NCI-H2029 (cell line): ENCODE measurements around the gene ME3.
"Not testable (repeated sequence)": the region's sequence is repeated elsewhere in the genome, so short reads cannot be mapped to it uniquely, and the experiment has no call there.

Experiments used
- DNase-seq: peaks from one replicate; lab custom pipeline; 2025; lab: John Stamatoyannopoulos, UW

Gene ME3

DNA sequence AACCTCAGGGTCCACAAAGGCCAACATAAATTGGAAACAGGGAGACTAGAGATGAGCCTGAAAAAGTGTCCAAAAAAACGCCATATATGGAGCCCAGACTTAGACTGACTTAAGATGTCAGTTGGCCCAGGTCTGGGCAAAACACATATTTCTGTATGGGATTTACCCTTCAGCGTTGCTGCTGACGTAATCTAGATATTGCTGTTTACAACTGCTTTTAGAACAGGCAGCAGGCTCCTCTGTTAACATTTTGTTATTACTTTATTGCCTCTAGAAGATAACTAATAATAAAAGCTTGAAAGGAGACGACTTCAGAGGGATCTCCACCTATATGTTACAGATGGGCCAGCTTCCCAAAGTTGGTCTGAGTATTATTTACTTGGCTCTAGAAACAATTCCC lies 8.7 kb downstream of the ME3 start:
- no peak for DNase-seq

DNA sequence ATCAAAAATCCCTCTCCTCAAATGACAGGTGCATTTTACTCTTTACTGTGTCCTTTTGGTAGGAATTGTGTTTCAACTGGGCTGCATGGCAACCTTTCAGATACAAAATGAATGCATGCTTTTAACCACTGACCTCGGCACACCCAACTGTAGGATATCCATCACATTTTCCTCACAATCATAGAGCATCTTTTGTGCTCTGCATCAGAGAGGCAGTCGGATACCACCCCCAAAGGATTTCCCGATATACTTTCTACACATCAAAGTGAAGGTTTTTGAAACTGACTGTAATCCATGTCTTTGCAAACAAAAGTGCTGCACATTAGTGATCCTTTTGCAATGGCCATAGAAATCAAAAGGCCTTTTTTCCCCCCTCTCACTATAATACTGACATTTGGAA lies 9.1 kb downstream of the ME3 start:
- DNase-seq = no peak

DNA sequence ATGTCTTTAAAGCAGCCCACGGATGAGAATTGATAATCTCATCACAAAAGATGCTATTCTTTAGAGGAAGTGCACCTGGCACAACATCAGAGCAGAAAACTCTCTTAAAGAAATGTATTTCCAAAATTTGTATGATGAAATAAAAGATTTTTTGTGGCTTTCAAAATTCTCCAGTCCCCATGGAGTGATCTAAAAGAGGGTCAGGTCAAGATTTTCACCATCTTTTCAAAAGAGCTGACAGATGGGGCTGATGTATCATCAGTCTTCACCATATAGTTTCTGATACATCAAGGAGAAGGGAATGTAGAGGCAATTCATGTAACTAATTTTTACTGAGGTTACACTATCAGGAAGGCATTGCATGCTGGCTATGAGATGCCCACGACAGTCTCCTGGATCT lies 11.7 kb downstream of the ME3 start:
- no peak for DNase-seq

DNA sequence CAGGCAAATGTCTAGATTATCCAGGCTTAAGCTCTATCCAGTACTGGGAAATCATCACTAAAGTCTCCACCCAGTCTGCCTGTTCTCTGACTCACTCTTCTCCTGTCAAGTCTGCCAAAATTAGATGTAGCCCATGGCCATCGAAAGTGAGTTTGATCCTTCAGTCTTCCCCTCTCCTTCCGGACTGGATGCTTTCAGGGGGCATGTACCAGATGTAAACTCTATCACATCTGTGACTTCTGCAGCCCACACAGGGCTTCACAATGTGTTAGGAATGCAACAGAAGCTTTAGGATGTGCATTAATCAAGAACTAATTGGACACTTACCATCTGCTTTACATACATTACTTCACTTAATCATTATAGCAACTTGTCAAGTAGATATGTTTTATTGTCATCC lies 12.3 kb downstream of the ME3 start:
- no peak for DNase-seq

DNA sequence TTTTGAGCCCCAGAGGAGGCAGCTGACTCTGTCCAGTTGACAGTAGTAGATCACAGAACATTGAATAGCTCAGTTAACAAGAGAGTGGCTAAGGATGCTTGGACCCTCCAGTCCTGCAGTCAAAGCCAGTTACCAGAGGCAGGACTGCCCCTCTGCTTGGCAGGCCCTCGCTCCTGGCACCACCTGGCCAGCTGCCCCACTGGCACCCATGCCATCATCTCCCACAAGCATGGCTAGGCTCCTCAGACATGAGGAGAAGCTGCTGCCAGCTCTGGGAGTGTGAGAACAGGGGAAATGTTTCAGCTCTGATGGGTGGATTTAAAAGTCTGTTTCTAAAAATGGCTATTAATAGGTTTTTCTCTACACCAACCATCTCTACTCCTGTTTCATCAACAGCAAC lies 13.9 kb downstream of the ME3 start:
- DNase-seq = no peak

DNA sequence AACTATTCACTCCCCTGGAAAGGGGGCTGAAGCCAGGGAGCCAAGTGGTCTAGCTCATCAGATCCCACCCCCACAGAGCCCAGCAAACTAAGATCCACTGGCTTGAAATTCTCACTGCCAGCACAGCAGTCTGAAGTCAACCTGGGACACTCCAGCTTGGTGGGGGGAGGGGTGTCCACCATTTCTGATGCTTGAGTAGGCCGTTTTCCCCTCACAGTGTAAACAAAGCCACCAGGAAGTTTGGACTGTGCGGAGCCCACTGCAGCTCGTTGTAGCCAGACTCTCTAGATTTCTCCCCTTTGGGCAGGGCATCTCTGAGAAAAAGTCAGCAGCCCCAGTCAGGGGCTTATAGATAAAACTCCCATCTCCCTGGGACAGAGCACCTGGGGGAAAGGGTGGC lies 27.2 kb downstream of the ME3 start:
- not testable (repeated sequence) for DNase-seq

DNA sequence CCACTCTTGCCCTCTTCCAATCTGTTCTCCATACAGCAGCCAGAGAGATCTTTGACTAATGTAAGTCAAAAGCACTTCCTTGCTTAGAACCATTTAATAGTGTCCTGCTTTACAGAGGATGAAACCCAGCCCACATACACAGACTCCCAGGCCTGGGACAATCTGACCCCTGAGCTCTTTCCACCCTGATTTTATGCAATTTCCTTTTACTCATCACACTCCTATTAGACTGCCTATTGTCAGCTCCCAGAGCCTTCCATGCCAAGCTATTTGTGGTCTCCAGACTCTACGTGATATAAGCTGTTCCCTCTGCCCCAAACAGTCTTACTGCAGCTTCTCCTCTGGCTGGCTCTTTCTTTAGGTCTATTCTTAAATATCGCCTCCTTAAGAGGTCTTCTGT lies 28.1 kb downstream of the ME3 start:
- DNase-seq = no peak

DNA sequence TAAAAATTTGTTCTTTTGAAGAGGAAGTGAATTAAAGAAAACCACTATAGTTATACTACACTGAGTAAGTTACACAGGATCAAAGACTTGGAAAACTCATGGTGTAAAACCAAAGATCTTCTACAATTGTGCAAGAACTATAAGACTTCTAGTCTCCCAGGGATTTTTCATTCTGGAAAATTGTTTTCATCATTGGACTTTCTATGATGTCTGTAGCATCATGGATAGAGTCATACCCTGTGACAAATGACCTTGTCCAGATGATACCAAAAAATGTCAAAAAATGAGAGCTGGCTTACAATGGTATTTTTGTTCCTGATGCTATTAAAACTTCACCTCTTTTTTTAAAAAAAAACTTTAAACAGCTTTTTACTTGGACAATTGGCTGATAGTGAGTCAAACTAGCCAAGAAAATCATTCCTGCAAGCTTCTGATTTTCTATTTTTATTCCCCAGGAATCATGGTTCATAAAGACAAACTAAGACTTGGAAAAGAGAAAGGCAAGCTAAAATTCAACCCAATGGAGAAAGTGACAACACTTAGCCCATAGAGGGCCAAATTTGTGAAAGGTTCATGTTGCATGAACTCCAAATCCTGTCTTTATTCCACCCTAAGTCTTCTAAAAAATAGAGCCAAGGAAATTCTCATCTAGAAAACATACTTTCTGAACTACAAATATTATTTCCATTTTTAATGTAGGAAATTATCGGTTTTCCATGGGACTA lies 30.7 kb downstream of the ME3 start:
- DNase-seq = no peak

DNA sequence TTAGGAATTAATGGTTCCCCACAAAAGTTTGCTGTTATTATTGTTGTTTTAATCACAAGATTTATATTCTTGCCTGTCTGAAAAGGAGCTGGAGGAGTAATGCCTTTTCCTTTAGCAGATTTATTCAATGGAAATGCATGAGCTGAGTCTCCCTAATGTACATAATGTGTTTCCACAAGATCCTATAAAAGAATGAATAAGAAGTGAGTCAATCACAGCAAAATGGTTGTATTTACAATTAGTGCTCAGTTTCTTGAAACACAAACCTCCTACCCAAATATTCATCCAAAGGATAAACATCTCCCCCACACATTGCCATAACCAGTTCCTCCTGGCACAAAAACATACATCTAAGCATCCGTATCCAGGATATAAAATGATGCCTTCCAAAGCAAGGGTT lies 33.3 kb downstream of the ME3 start:
- DNase-seq = no peak

DNA sequence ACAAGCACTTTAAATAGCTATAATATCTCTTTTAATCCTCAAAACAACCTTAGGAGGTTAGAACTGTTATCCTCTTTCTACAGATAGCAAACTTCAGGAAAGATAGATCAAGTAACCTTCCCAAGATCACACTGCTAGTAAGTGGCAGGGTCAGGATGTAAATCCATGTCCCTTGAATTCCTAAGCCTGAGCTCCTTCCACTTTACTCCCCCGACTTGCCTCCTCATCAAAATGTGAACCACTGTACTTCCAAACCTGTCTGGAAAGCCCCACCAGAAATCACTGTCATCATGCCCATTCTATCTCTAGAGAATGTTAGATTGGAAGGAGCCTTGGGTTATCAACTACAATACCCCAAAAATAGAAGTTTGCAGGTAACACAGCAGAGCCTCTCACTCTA lies 33.7 kb downstream of the ME3 start:
- no peak for DNase-seq

DNA sequence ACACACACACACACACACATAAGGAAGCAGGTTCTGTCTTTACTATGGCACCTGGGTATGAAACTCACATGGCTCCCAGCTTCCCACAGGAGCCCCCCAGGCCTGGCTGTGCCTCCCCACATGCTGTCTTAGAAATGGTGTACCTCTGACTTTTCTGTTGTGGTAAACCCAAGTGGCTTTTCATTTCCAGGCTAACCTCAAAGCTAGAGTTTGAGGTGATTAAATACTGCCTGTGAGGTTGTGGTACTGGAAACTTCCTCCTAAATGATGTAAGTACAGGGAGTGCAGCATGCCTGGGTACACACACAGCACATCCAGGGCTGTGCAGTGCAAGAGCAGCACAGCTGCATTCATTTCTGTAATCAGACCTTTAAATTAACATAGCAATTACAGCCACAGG lies 34.4 kb downstream of the ME3 start:
- no peak for DNase-seq

DNA sequence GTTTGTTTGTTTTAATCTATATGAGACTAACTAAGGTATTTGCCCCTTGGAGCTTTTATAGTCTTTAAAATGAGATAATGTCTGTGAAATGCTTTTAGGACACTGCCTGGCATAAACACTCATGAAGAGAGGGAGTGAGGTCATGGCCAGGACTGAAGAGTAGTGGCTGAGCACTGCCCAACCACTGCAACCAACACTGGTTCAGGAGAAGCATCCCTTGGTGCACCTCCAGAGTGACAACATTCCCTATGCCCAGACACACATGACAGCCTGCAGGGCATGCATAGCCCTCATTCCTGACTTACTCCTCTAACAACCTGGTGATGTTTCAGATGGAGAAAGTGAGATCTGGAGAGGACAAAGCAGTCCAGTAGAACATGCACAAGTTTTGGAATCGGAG lies 36.1 kb downstream of the ME3 start:
- no peak for DNase-seq

DNA sequence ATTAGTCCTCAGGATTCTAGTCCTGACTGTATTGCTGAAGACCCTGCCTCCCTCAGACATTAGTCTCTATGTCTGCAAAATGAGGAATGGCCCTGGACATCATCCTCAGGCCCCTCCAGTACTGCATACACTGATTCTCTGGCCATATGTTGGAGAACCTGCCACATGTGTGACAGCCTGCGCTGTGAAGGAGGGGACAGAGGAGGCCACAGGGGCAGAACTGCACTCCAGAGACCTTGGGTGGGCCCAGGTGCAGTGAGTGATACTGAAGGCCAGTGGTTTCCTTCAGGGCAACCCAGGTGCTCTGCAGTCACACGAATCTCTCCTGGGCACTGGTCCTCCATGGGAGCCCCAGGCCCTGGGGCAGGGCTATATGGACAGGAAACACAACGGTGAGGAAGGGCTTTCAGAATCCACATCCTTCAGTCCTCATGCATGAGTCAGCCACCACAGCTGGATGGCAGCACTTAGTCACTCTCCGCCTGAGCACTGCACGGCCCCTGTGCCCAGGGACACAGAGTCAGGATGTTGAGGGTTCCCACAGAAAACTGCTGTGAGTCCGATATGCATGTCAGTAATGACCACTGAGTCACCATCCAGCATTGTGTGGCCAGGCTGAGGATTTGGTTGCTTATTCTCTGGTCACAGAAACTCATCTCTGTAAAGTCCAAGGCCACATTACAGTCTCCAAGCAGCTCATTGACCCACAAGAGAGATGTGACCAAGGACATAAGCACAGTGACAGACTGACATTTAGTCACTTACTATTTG lies 39.7 kb downstream of the ME3 start:
- no peak for DNase-seq

DNA sequence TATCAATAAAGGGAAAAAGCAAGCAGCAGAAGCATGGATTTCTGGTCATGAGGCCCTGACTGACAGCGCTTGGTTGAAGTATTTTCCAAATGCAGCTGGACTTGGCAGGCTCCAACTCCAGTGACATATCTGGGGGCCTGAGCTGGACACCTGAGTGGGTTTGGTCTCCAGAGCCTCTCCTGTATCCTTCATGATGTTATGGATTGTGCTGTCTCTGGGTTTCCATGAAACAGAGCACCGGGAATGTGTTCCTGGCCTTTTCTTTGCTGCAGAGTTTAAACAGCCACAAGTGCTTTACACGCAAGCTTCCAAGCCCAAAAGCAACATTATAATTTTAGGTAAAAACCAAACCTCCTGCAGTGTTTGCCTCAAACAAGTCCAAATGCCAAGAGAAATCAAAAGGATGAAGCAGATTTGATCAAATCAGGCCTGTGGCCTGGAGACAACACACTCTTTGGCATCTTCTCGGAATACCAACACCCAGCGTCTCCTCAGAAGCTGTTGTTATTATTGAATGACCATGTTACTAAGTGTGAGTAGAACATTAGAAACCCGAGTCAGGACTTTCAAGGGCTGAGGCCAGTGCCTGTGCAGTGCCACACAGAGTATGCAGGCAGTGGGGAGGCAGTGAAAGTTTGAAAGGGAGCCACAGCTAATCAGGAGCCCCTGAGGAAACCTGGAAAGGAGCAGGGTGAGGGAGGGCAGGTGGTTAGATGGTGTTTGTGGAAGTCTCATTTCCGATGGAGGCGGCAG lies 42.0 kb downstream of the ME3 start:
- DNase-seq = no peak

DNA sequence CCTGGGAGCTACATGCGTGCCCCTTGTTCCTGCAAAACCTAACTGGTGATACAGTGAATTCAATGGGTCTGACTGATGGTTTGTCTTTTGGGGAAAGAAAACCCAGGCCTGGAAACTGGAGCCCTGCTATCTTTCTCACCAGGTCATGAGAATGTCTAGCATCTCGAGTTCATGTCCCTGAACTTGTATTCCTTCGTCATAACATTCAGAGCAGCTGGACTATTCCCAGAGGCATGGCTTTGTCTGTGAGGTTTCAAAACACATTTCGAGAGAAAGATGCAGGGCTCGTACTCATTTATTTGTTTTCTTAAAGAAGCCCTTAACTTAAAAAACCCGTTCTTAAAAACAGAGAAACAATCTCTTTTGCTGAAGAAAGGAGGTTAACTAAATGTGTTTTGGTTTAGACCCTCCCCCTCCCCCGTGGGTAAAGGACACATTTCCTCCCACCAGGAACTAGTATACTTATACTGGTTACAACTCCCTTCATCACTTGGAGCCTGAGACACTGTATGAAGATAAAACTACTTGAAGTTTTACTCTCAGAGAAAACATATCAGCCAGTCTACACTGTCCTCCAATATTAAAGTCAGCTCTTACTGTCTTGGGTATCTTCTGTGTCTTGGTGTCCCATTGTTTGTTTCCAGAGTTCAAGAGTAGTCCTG lies 43.2 kb downstream of the ME3 start:
- no peak for DNase-seq

DNA sequence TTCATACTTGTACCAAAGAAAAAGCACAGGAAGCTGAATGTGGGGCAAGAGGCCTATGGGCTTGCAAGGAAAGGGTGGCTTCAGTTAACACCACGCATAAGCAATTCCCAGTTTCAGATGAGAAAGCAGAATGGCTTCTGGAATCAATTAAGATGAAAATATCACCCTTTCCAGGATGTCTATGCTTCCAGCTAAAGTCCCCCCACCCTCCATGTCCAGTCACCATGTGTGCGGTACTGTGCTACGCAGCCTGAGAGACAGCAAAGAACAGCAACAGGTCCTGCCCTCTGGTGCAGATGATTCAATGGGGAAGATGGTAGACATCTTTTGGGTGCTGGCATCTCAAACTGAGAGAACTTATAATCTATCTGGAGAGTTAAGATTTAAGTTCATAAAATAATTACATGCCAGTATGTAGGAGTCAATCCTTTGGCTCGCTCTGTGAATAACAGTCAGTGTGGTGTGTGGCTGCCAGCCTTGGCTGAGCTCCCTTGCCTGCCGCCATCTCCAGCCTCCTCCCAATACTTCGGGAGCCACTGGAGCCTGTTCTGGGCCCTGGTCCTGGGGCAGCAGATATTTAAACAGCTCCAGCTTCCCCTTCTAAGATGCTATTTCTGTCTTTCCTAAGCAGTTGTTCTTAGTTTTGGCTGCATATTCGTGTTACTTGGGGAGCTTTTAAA lies 44.5 kb downstream of the ME3 start:
- no peak for DNase-seq

DNA sequence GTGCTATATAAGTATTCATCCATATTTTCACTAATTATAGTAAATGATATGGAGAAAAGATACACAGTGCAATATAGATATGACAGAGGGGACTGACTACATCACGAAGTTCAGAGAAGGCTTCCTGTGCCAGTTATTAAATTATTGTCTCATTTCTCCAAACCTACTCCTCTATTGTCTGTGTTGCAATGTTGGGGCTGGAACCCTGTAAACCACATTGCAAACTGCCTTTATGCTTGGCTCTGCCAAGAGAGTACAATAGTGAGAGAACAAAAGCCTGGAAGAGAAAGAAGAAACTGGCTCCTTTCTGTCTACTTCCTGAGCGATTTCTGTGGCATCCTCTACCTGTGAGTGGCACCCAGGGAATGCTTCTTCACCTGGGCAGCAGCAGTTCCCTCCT lies 46.4 kb downstream of the ME3 start:
- DNase-seq = no peak

DNA sequence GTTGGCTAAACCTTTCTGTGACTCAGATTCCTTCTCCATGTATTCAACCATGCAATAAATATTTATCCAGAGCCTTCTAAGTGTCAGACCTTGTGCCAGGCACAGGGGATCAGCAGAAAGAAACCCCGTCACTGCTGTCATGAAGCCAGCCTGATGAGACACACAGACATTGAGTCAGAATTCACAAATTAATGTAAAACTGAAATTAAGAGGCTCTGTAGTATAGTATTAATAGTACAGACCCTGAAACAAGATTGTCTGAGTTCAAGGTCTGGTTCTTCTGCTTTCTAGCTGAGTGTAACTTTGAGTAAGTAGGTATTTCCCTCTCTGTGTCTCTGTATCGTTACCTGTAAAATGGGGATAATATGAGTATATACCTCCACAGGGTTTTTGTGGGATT lies 46.9 kb downstream of the ME3 start:
- no peak for DNase-seq

DNA sequence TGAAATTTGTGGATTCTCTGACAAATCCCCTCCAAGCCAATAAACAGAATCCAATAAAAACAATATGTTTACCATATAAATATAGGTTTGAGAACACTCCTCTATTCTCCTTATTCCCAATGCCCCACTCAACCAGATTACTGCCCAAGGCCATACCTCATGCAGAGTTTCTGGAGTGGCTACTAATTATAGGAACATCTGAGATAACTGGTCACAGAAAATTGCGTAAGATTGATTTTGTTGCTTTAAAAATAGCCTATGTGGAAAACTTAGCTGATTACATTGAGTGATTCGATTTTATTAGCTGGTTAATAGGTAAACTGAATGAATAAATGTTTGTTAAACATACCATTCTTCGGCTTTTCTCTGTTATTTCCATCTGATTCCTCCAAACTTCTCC lies 48.0 kb downstream of the ME3 start:
- no peak for DNase-seq

DNA sequence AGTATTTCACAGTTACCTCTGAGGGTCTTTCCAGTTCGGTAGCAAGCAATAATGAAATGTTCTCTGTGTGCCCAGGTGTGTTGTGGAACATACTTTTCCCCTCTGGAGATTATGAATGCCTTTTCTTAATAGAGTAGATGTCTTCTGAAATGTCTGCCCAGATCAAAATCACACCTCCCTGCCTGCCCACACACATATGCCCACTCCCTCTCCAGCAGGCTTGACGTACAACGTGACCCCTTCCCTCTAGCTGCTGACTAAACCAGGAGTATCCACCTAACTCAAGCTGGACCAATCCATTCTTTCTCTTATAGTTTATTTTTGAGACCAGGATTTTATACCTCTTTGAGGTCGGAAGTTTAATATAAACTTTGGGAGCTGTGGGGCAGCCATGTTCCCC lies 48.7 kb downstream of the ME3 start:
- no peak for DNase-seq

DNA sequence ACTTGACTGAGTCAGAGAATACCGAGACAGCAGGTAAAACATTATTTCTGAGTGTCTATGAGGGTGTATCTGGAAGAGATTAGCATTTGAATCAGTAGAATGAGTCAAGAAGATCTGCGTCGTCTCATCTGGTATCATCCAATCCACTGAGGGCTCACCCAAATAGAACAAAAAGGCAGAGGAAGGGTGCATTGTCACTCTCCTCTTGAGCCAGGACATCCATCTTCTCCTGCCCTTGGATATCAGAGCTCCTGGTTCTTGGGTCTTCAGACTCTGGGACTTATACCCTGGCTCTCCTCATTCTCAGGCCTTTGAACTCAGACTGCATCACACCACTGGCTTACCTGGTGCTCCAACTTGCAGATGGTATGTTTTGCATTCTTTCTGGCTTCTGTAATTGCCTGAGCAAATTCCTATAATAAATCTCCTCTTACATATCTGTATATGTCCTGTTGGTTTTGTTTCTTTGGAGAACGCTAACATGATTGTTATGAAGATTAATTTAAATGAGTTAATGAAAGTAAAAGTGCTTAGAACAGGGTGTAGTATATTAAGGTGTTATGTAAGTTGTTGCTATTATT lies 49.3 kb downstream of the ME3 start:
- no peak for DNase-seq

DNA sequence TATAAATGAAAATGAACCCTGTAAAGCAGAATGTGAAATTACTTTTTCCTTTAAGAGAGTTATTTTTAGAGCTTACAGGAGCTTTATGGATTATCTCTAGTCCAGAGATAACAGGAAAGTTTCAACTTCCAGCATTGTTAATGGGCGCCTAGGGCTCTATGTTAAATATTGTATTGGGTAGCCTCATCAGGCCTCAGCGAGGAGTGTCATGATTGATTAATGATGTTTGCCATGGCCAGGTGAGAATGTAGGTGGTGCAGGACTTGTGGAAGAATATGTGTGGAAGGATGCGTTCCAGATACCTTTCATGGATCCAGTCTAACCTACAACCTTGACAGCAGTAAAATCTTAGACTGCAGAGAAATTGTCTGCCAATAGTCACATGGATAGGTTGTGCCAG lies 50.6 kb downstream of the ME3 start:
- DNase-seq = no peak
